Measurements from ENCODE around the gene ULK1.
"Not testable (repeated sequence)": the region's sequence is repeated elsewhere in the genome, so short reads cannot be mapped to it uniquely, and the experiment has no call there.

DNA sequence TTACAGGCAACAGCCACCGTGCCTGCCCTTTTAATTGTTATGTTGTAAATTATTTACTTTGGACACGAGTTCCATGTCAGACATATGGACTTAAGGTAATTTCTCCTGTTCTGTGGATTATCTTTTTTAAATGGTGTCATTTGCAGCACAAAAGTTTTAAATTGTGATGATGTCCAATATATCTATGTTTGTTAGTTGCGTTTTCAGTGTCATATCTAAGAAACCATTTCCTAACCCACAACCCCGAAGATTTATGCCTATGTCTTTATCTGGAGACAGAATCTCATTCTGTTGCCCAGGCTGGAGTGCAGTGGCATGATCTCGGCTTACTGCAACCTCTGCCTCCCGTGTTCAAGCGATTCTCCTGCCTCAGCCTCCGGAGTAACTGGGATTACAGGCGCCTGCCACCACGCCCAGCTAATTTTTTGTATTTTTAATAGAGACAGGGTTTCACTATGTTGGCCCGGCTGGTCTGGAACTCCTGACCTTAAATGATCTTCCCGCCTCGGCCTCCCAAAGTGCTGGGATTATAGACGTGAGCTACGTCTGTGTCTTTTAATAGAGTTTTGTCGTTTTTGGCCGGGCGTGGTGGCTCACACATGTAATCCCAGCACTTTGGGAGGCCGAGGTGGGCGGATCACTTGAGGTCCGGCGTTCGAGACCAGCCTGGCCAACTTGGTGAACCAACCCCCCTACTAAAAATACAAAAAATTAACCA is 54.5 kb downstream of the ULK1 start:
- TF ChIP-seq, protein P1, sequence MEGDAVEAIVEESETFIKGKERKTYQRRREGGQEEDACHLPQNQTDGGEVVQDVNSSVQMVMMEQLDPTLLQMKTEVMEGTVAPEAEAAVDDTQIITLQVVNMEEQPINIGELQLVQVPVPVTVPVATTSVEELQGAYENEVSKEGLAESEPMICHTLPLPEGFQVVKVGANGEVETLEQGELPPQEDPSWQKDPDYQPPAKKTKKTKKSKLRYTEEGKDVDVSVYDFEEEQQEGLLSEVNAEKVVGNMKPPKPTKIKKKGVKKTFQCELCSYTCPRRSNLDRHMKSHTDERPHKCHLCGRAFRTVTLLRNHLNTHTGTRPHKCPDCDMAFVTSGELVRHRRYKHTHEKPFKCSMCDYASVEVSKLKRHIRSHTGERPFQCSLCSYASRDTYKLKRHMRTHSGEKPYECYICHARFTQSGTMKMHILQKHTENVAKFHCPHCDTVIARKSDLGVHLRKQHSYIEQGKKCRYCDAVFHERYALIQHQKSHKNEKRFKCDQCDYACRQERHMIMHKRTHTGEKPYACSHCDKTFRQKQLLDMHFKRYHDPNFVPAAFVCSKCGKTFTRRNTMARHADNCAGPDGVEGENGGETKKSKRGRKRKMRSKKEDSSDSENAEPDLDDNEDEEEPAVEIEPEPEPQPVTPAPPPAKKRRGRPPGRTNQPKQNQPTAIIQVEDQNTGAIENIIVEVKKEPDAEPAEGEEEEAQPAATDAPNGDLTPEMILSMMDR (conservative IDR thresholded peaks at IDR 0.05; ENCODE audit: low read depth, low read length), result not testable (repeated sequence)
- TF ChIP-seq EZH2 (IDR thresholded peaks at IDR 0.05; ENCODE audit: low read length, unreplicated experiment); EZH2phosphoT487 (IDR thresholded peaks at IDR 0.05; ENCODE audit: borderline replicate concordance, low read length): not testable (repeated sequence)

Data from PC-3 (cell line).